ENCODE data around the gene IL6ST.

GRCh38 chr5:56010431-56010830 is 15.7 kb upstream of the IL6ST start:
- TF ChIP-seq CTCF (IDR thresholded peaks at IDR 0.05): no peak
- TF ChIP-seq POLR2A (IDR thresholded peaks at IDR 0.05): no peak
